ENCODE results near the gene BORCS5. TPM values are rescaled to one million over a fixed set of nuclear protein-coding genes. Genes with fewer than 3 reads are reported as not detected.
A peak's percentile ranks its signal among the peaks of the same experiment; 100 is the strongest.
"Not testable (repeated sequence)": the region's sequence is repeated elsewhere in the genome, so short reads cannot be mapped to it uniquely, and the experiment has no call there.

The BORCS5 gene
- polyA plus RNA-seq, 2 of the 4 experiments (the other 2 are of a cell fraction), result 5.1 to 10.2 TPM

DNA sequence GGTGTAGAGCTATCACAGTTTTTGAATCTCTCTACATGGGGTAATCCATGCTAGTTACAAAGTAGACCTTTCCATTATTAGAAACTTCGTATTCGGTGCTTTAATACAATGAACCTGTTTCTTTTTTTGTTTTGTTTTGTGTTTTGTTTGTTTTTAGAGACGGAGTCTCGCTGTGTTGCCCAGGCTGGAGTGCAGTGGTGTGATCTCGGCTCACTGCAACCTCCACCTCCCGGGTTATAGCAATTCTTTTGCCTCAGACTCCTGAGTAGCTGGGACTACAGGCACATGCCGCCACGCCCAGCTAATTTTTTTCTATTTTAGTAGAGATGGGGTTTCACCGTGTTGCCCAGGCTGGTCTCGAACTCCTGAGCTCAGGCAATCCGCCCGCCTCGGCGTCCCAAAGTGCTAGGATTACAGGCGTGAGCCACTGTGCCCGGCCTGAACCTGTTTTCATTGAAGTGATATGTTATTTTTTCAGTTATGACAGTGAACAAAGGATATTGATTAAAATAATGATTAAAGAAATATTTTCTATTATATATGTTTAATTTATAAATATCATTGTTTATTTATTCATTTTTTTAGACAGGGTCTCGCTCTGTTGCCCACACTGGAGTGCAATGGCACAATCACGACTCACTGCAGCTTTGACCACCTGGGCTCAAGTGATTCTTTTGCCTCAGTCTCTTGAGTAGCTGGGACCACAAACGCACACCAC lies 5.3 kb upstream of the BORCS5 start:
- Histone ChIP-seq H3K4me2 (peak overlapping the region; percentile 95), H3K4me1 (peaks cover 19% of the 10 kb centered on the region)
- ATAC-seq; DNase-seq (ENCODE audit: low read depth in 1 of 2, low spot score in 1 of 2); FAIRE-seq; H3K27ac ChIP-seq; H3K4me3 ChIP-seq; H3K9me3 ChIP-seq: not testable (repeated sequence)
- WGBS (ENCODE audit: missing lambda C conversion rate), result 93% methylated on average over 19 of the region's 19 CpGs
- ChIA-PET POLR2A (interaction anchor here (0.7 to 1.1 kb wide), 3 partner anchors 209 to 702 kb away, joined by 3 to 4 read pairs (median 4); partner anchors contain the start of genes DUSP16 and ETV6), CTCF (interaction anchor here (0.8 to 1.8 kb wide), 6 partner anchors 9 to 85 kb away, joined by 3 to 4 read pairs (median 4); partner anchors contain the start of gene LRP6)

DNA sequence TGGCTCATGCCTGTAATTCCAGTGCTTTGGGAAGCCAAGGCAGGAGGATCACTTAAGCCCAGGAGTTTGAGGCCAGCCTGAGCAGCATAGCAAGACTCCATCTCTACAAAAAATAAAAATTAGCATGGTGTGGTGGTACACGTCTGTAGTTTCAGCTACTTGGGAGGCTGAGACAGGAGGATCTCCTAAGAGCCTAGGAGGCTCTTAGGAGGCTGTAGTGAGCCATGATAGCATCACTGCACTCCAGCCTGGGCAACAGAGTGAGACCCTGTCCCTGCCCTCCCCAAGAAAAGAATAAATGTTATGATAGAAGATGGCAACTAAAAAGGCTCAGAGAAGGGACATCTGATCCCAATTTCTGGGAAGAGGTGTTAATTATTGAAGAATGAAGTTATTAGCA lies 3.6 kb upstream of the BORCS5 start:
- no peak for ATAC-seq

DNA sequence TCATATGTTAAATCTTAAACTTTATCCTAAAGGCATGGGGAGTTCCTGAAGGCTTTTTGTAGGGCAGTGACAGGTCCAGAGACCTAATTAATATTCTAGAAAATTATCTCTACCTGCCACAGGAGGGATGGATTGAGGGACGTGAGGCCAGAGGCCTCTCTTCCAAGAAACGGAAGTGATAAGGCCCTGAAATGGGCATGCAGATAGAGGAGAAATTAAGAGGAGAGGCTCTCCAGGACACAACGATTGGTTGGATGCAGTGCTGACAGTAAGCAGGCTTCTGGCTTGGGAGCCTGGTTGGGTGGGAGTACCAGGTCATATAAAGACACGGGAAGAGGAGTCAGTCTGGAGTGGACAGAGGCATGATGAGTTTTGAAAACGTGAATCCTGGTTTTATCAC lies 3.1 kb upstream of the BORCS5 start:
- Histone ChIP-seq H3K27ac (no peak overlapping the region), H3K4me2 (no peak overlapping the region), H3K4me1 (peaks cover 28% of the 10 kb centered on the region), H3K9me3 (no peaks in the 10 kb centered on the region), H3K4me3 (no peak overlapping the region)
- ChIA-PET CTCF (no interaction called here), POLR2A (no interaction called here)
- DNase-seq (ENCODE audit: low read depth in 1 of 2, low spot score in 1 of 2) (no peak), ATAC-seq (no peak), FAIRE-seq (no peak)
- WGBS (ENCODE audit: missing lambda C conversion rate), result 69% methylated on average over 5 of the region's 5 CpGs
- TF ChIP-seq MYC (IDR thresholded peaks at IDR 0.05; ENCODE audit: borderline replicate concordance, low read length) (no peak), HEYL (CRISPR knock-in tag; IDR thresholded peaks at IDR 0.05) (no peak)

More for the DNA sequence above, 3.6 kb upstream of the BORCS5 start:
- no peak for DNase-seq (ENCODE audit: low read depth in 1 of 2, low spot score in 1 of 2)
- H3K27ac ChIP-seq, result no peak overlapping the region
- H3K4me3 ChIP-seq, result no peak overlapping the region
- peaks cover 23% of the 10 kb centered on the region for H3K4me1 ChIP-seq
- no peak for FAIRE-seq
- CTCF ChIA-PET, result no interaction called here
- no peaks in the 10 kb centered on the region for H3K9me3 ChIP-seq
- WGBS (ENCODE audit: missing lambda C conversion rate), result 55% methylated on average over 1 of the region's 1 CpG
- POLR2A ChIA-PET, result no interaction called here
- no peak overlapping the region for H3K4me2 ChIP-seq
- no peak for TF ChIP-seq TP53 (CRISPR knock-in tag; IDR thresholded peaks at IDR 0.05)
- no peak for TF ChIP-seq SREBF2 (IDR thresholded peaks at IDR 0.05)
- TF ChIP-seq GATA3 (IDR thresholded peaks at IDR 0.05; ENCODE audit: borderline replicate concordance), result no peak
- no peak for TF ChIP-seq CBX2 (IDR thresholded peaks at IDR 0.05; ENCODE audit: borderline replicate concordance, low read depth)
- TF ChIP-seq, protein P1, sequence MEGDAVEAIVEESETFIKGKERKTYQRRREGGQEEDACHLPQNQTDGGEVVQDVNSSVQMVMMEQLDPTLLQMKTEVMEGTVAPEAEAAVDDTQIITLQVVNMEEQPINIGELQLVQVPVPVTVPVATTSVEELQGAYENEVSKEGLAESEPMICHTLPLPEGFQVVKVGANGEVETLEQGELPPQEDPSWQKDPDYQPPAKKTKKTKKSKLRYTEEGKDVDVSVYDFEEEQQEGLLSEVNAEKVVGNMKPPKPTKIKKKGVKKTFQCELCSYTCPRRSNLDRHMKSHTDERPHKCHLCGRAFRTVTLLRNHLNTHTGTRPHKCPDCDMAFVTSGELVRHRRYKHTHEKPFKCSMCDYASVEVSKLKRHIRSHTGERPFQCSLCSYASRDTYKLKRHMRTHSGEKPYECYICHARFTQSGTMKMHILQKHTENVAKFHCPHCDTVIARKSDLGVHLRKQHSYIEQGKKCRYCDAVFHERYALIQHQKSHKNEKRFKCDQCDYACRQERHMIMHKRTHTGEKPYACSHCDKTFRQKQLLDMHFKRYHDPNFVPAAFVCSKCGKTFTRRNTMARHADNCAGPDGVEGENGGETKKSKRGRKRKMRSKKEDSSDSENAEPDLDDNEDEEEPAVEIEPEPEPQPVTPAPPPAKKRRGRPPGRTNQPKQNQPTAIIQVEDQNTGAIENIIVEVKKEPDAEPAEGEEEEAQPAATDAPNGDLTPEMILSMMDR (IDR thresholded peaks at IDR 0.05), result no peak
- TF ChIP-seq HDAC2 (IDR thresholded peaks at IDR 0.05), result no peak

DNA sequence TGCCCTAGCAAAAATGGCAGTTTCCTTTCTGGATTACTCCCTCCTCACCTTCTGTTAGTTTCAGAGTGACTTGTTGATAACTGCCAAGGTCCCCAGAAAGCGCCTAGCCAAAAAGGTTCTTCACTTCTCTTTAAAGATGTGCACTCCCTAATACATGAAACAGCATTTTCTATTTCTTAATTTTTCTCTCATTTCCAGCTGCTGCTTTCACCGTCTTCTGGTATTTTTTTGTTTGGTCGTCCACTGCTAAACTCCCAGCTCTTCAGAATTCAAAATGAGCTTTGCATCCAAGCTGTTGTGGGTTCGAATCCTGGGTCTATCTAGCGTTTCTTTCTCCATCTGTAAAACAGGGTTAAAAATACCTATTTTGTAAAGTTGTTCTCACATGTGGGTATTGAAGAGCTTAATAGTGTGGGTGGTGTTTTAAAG lies 397 bp upstream of the BORCS5 start:
- no peak for ATAC-seq
- POLR2A ChIA-PET, result interaction anchor here (0.6 to 1.6 kb wide), 11 partner anchors 9 to 1783 kb away, joined by 3 to 6 read pairs (median 4); partner anchors contain the start of genes CREBL2 and LRP6
- CTCF ChIA-PET, result interaction anchor here (0.9 to 3.2 kb wide), 10 partner anchors 10 to 303 kb away, joined by 3 to 19 read pairs (median 6); no protein-coding TSS in a partner anchor
- Histone ChIP-seq H3K4me1 (peaks cover 14% of the 10 kb centered on the region), H3K9me3 (no peaks in the 10 kb centered on the region), H3K4me2 (peak overlapping the region; percentile 92), H3K27ac (peak overlapping the region; percentile 88 to 94), H3K4me3 (peak overlapping the region; percentile 73)
- no peak for DNase-seq (ENCODE audit: low read depth in 1 of 2, low spot score in 1 of 2)
- TF ChIP-seq CHD4 (IDR thresholded peaks at IDR 0.05; ENCODE audit: borderline replicate concordance) (peak; percentile 81; the same call in 1 of the 2 replicates), RAD21 (conservative IDR thresholded peaks at IDR 0.05 in 1 of 2, IDR thresholded peaks at IDR 0.05 in 1 of 2) (no peak), HDAC2 (IDR thresholded peaks at IDR 0.05) (0 out of 2 replicates have a peak, but pooled peaks have one; percentile 47), KDM1A (IDR thresholded peaks at IDR 0.05; ENCODE audit: low read depth) (peak; percentile 73), EHF (CRISPR knock-in tag; IDR thresholded peaks at IDR 0.05) (no peak)
- WGBS (ENCODE audit: missing lambda C conversion rate), result 23% methylated on average over 5 of the region's 5 CpGs
- no peak for FAIRE-seq
